OCI-LY3 (cell line): ENCODE results near the gene SEC22A.

Experiments
- H2AFZ ChIP-seq: fragments of 200-600, 300-600 bp; shearing (Covaris generic); 2 replicates; pipeline ENCODE4 v1.6.0; 2014; ENCODE audit warnings: antibody characterized with exemption, low read depth, low read length
- H3K27ac ChIP-seq: fragments of 200-600, 300-600 bp; sonication (generic); 2 replicates; pipeline ENCODE4 v1.5.1; 2014; ENCODE audit warnings: mild to moderate bottlenecking, low read length, moderate library complexity, mixed read lengths
- H3K27me3 ChIP-seq: fragments of 200-600, 300-600 bp; sonication (generic); 2 replicates; pipeline ENCODE4 v1.6.1; 2014; ENCODE audit warnings: low read depth, low read length, mixed read lengths
- H3K36me3 ChIP-seq: fragments of 200-600, 300-600 bp; sonication (generic); replicated peaks from 2 replicates; pipeline ENCODE3; 2014; ENCODE audit warnings: low read depth, low read length, mixed read lengths
- H3K4me1 ChIP-seq: fragments of 300-600, 200-600 bp; sonication (generic); 2 replicates; pipeline ENCODE4 v1.6.1; 2014; ENCODE audit warnings: low read length, mixed read lengths
- H3K4me2 ChIP-seq: fragments of 200-600, 300-600 bp; sonication (generic); 2 replicates; pipeline ENCODE4 v1.6.1; 2014; ENCODE audit warnings: low read length, mixed read lengths
- H3K4me3 ChIP-seq: fragments of 300-600, 200-600 bp; sonication (generic); 2 replicates; pipeline ENCODE4 v1.5.1; 2014; ENCODE audit warnings: antibody characterized with exemption, mild to moderate bottlenecking, low read length, moderate library complexity
- H3K79me2 ChIP-seq: fragments of 300-600, 200-600 bp; shearing (Covaris generic); 2 replicates; pipeline ENCODE4 v1.6.1; 2014; ENCODE audit warnings: mild to moderate bottlenecking, low read length, mixed read lengths
- H3K9ac ChIP-seq: fragments of 300-600, 200-600 bp; shearing (Covaris generic); 2 replicates; pipeline ENCODE4 v1.6.0; 2014; ENCODE audit warnings: mild to moderate bottlenecking, low read length, moderate library complexity
- H3K9me3 ChIP-seq: fragments of 200-600, 300-600 bp; shearing (Covaris generic); 2 replicates; pipeline ENCODE4 v1.6.1; 2014; ENCODE audit warnings: low read length, mixed read lengths; ENCODE audit not compliant: insufficient read depth
- H4K20me1 ChIP-seq: fragments of 200-600, 300-600 bp; sonication (generic); 2 replicates; pipeline ENCODE4 v1.6.1; 2016; ENCODE audit warnings: low read length, mixed read lengths; ENCODE audit not compliant: insufficient read depth
- EZH2phosphoT487 ChIP-seq: fragments of 200-600 bp; shearing (Covaris generic); IDR thresholded peaks from 2 replicates; pipeline ENCODE4 v1.6.1; 2018; ENCODE audit warnings: antibody characterized with exemption, mixed run types, low read depth
- TF ChIP-seq, protein P1 (sequence below): fragments of 200-600, 300-600 bp; sonication (generic); IDR thresholded peaks from 2 replicates; pipeline ENCODE4 v1.5.1; 2014; ENCODE audit warnings: antibody characterized with exemption, low read length, low read depth

Gene SEC22A

GRCh38 chr3:123281929-123282328, 80.2 kb downstream of the SEC22A start:
- TF ChIP-seq EZH2phosphoT487 = no peak
- TF ChIP-seq, protein P1, sequence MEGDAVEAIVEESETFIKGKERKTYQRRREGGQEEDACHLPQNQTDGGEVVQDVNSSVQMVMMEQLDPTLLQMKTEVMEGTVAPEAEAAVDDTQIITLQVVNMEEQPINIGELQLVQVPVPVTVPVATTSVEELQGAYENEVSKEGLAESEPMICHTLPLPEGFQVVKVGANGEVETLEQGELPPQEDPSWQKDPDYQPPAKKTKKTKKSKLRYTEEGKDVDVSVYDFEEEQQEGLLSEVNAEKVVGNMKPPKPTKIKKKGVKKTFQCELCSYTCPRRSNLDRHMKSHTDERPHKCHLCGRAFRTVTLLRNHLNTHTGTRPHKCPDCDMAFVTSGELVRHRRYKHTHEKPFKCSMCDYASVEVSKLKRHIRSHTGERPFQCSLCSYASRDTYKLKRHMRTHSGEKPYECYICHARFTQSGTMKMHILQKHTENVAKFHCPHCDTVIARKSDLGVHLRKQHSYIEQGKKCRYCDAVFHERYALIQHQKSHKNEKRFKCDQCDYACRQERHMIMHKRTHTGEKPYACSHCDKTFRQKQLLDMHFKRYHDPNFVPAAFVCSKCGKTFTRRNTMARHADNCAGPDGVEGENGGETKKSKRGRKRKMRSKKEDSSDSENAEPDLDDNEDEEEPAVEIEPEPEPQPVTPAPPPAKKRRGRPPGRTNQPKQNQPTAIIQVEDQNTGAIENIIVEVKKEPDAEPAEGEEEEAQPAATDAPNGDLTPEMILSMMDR = no peak

DNA sequence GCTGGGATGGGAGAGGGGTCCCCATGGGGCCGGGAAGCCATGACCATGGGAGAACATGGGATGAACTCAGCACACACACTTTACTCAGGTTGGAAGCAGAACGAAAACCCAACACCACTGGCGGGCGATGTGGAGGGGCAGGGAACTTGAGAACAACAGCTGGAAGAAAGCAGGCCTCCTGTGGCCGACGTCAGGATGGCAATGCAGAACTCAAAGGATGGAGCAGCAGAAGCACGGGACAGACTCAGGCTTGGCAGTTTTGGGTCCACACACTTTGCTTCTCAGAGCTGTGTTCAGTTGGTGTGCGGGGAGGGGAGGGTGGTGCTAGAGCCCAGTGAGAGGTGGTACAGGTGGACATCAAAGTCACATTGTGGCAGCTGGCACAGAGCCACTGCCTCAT, 80.7 kb downstream of the SEC22A start:
- Histone ChIP-seq H3K36me3 (no peaks in the 10 kb centered on the region), H3K27me3 (no peaks in the 10 kb centered on the region), H3K27ac (no peak overlapping the region), H2AFZ (no peak overlapping the region), H3K4me1 (no peaks in the 10 kb centered on the region), H4K20me1 (peaks cover 5% of the 10 kb centered on the region; the same call in 1 of the 2 replicates), H3K4me2 (no peak overlapping the region), H3K9ac (no peak overlapping the region), H3K4me3 (no peak overlapping the region), H3K79me2 (no peaks in the 10 kb centered on the region), H3K9me3 (no peaks in the 10 kb centered on the region)
- TF ChIP-seq, protein P1 = no peak
- no peak for TF ChIP-seq EZH2phosphoT487

More at GRCh38 chr3:123281929-123282328, 80.2 kb downstream of the SEC22A start:
- Histone ChIP-seq H3K4me3 (no peak overlapping the region), H3K36me3 (no peaks in the 10 kb centered on the region), H4K20me1 (peaks cover 5% of the 10 kb centered on the region; the same call in 1 of the 2 replicates), H3K4me2 (no peak overlapping the region), H3K9ac (no peak overlapping the region), H3K27ac (no peak overlapping the region), H3K27me3 (no peaks in the 10 kb centered on the region), H3K79me2 (no peaks in the 10 kb centered on the region), H3K9me3 (no peaks in the 10 kb centered on the region), H2AFZ (no peak overlapping the region), H3K4me1 (no peaks in the 10 kb centered on the region)

DNA sequence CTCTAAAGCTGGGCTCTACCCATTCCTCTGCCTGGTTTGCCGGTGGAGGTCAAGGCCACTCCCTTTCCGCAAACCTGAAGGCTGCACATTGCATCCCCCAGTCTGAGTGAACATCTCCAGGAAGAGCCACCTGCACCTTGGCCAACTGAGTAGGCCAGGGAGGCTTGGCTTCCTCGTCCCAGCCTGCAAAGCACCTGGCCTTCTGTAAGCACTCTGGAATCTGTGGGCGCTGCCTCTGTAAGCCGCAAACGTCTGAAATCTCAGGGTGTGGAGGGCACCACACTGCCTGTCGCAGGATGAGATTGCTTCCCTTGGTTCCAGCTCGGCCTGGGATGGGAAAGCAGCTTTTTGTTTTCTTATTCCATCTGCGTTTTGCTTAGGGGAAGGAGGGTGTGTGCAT, 81.3 kb downstream of the SEC22A start:
- Histone ChIP-seq H3K36me3 (no peaks in the 10 kb centered on the region), H3K4me3 (no peak overlapping the region), H3K27me3 (no peaks in the 10 kb centered on the region), H3K4me1 (no peaks in the 10 kb centered on the region), H3K9me3 (no peaks in the 10 kb centered on the region), H3K27ac (no peak overlapping the region), H3K9ac (no peak overlapping the region), H2AFZ (no peak overlapping the region), H3K4me2 (no peak overlapping the region), H4K20me1 (peaks cover 5% of the 10 kb centered on the region; the same call in 1 of the 2 replicates), H3K79me2 (no peaks in the 10 kb centered on the region)
- TF ChIP-seq, protein P1 = no peak
- TF ChIP-seq EZH2phosphoT487 = no peak

- Histone ChIP-seq H3K27ac (no peak overlapping the region), H3K4me2 (no peak overlapping the region)
Measured at GRCh38 chr3:123283657-123284398, 82.1 kb downstream of the SEC22A start.

More at GRCh38 chr3:123283657-123284398, 82.1 kb downstream of the SEC22A start:
- no peak overlapping the region for H2AFZ ChIP-seq
- no peaks in the 10 kb centered on the region for H3K27me3 ChIP-seq
- no peaks in the 10 kb centered on the region for H3K9me3 ChIP-seq
- TF ChIP-seq, protein P1 = no peak
- no peaks in the 10 kb centered on the region for H3K4me1 ChIP-seq
- no peak overlapping the region for H3K9ac ChIP-seq
- H3K4me3 ChIP-seq = no peak overlapping the region
- H3K36me3 ChIP-seq = no peaks in the 10 kb centered on the region
- H3K79me2 ChIP-seq = no peaks in the 10 kb centered on the region
- H4K20me1 ChIP-seq = peaks cover 5% of the 10 kb centered on the region; the same call in 1 of the 2 replicates
